GM18505 (cell line): Measurements from ENCODE around the gene DPF3.

ENCODE experiments used
- ATAC-seq: cut with Tn5 transposase; IDR thresholded peaks from one replicate; pipeline ENCODE4 v1.9.1; 2021; ENCODE audit not compliant: unreplicated experiment
- POLR2A ChIP-seq: IDR thresholded peaks from 4 replicates; pipeline ENCODE4 v1.6.1; 2011; ENCODE audit warnings: borderline replicate concordance; ENCODE audit not compliant: insufficient read depth, insufficient read length; ENCODE audit errors: extremely low read depth

Gene DPF3

GRCh38 chr14:72611506-72611905, 282.4 kb downstream of the DPF3 start:
- no peak for TF ChIP-seq POLR2A
- no peak for ATAC-seq

- ATAC-seq: no peak
- TF ChIP-seq POLR2A: no peak
Measured at GRCh38 chr14:72610831-72611200, 283.1 kb downstream of the DPF3 start.

DNA sequence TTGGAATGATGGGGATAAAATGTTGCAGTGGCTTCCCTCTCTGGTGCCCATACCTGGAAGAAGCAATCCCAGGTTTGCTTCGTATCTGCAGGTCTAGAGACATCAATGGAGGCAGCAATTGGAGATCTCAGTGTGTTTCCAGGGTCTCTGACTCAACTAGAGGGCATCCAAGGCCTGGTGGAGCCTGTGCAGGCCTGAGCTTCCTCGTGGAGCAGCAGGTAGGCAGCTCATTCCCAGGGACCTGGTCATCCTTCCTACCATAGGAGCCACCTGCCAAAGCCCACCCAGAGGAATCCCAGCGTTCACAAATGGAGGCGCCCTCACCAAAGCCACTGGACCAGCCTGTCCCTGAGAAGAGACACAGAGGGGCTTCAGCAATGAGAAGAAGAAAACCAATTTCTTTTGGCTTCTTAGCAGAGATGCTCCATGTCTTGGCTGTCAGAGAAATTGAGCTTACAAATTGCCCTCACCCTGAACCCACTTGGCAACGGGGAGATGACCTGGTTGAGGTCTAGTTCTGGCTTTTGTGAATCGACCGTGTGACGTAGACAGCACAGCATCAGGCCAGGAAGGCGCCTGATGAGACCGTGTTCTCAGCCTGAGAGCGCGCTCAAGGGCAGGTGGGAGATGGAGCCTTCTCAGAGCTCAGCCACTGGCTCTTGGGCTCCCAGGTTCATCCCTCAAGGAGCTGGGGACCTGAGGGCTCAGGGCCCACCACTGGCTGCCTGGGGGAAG, 283.6 kb downstream of the DPF3 start:
- no peak for ATAC-seq
- no peak for TF ChIP-seq POLR2A

DNA sequence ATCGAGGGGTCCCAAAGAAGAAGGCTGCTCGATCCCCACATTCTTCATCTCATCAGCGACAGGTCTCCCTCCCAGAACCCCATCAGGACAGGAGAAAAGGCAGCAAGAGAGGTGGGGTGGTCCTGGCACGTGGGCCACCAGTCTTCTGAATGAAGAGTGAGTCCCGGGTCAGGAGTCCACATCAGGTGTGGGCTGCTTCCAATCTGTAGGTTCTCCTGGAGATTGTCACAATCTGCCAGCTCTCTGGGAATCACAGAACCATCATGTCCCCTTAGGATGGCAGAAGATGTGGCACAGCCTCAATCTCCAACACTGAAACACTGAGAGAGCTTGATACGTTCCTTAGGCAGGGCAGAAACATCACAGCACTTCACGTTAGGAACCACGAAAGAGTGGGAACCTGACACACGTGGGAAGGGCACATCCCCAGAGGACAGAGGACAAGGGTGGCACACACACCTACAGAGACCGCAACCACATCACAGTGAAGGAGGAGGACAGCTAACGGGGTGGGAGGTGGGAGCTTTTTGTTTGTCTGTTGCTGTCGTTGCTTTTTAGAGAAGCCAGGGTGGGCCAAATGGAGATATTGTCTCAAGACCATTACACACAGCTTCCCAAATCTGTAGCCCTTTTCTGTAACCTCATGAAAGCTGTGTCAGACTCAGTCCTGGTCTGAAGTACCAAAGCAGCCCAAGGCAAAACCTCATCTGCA, 284.5 kb downstream of the DPF3 start:
- no peak for ATAC-seq

GRCh38 chr14:72608391-72609204, 285.3 kb downstream of the DPF3 start:
- ATAC-seq: no peak
- TF ChIP-seq POLR2A: no peak

More for the DNA sequence above, 284.5 kb downstream of the DPF3 start:
- TF ChIP-seq POLR2A: no peak

DNA sequence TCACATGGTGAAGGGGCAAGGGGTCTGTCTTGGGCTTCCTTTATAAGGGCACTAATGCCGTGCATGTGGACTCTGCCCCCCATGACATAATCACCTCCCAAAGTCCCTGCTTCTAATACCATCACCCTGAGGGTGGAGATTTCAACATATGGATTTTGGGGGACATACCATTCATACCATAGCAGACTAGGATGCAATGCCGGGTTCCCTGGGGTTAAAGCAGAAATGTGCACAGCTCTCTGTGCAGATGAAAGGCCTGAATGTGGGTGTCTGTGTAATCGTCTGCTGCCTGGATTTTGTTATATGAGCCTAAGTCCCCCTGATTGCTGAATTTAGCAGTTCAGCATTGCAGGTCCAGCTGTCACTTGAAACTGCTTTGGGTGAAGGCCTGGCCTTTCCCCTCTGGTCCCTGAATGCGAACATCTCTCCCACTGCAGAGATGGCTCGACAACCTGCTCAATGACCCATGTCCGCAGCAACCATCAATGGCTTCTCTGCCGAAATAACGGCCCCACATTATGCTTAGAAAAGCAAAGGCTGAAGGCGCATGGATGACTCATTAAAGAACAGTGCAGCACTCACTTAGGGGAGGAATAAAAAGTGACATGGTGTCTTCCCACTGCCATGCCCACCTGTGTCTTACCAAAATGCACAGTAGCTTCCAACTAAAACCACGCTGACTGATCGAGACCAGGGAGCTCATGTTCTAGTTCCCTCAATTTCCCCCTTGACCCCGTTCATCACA, 286.3 kb downstream of the DPF3 start:
- TF ChIP-seq POLR2A: no peak
- ATAC-seq: no peak

- no peak for ATAC-seq
- no peak for TF ChIP-seq POLR2A
Measured at GRCh38 chr14:72606879-72607278, 287.0 kb downstream of the DPF3 start.

- ATAC-seq: no peak
- no peak for TF ChIP-seq POLR2A
Measured at GRCh38 chr14:72605921-72606220, 288.0 kb downstream of the DPF3 start.

- TF ChIP-seq POLR2A: no peak
- ATAC-seq: no peak
Measured at GRCh38 chr14:72605096-72605920, 288.6 kb downstream of the DPF3 start.

GRCh38 chr14:72604133-72604532, 289.8 kb downstream of the DPF3 start:
- no peak for TF ChIP-seq POLR2A
- no peak for ATAC-seq

DNA sequence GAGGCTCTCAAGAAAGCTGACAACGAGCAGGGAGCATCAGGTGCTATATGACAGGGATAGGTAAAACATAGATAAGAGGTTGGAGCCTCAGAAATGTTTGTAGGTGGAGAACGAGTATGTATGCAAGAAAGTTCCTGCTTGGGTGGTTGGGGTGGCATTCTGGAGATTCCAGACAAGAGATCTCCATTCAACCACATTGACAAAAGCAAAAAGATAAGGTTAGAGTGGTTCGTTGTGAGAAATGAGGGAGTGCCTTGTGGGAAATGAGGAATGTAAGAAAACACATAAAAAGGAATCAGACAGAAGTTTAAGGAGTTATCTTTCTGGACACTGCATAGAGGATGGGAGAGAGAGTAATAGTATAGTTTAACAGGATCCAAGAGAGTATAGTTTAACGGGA, 290.3 kb downstream of the DPF3 start:
- TF ChIP-seq POLR2A: no peak
- no peak for ATAC-seq

- ATAC-seq: no peak
- TF ChIP-seq POLR2A: no peak
Measured at GRCh38 chr14:72600551-72601330, 293.2 kb downstream of the DPF3 start.
